HK-2 (cell line): ENCODE results near the gene CLDN3.

Experiments used
- DNase-seq: peaks from one replicate; pipeline ENCODE4 v3.0.0-alpha.2; 2018; ENCODE audit not compliant: unreplicated experiment

Gene CLDN3

GRCh38 chr7:73770860-73771670 is 995 bp upstream of the CLDN3 start:
- no peak for DNase-seq

DNA sequence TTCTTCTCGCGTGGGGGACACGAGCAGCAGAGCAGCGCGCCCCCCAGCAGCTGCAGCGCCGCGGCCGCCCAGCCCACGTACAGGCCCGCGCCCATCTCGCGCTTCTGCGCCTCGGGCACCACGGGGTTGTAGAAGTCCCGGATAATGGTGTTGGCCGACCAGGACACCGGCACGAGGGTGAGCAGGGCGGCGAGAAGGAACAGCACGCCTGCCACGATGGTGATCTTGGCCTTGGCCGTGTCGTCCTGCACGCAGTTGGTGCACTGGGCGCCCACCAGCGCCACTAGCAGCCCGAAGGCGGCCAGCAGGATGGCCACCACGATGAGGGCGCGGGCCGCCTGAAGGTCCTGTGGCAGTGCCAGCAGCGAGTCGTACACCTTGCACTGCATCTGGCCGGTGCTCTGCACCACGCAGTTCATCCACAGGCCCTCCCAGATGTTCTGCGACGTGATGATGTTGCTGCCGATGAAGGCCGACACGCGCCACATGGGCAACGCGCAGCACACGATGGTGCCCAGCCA is 529 bp downstream of the CLDN3 start:
- no peak for DNase-seq

- DNase-seq, result no peak
These were observed 1.2 kb downstream of the CLDN3 start for GRCh38 chr7:73768641-73769480.

DNA sequence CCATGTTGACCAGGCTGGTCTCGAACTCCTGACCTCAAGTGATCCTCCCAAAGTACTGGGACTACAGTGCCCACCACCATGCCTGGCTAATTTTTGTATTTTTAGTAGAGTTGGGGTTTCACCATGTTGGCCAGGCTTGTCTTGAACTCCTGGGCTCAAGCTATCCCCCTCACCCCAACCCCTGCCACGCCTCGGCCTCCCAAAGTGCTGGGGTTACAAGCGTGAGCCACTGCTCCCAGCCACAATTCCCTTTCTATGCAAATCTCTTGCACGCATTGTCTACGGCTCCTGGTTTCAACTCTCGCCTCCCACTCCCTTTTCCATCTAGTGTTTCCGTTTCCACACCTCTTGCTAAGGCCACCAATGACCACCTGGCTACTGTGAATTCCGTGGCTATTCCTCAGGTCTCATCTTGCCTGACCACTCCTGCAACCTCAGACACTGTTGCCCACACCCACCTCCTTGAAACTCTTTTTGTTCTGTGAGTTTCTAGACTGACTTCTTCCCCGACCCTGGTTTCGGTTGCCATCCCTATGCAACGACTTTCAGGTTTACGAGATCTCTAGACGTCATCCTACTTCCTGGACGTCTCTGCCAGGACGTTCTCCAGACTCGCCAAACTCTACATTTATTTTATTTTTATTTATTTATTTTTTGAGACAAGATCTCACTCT is 3.4 kb downstream of the CLDN3 start:
- DNase-seq, result no peak

DNA sequence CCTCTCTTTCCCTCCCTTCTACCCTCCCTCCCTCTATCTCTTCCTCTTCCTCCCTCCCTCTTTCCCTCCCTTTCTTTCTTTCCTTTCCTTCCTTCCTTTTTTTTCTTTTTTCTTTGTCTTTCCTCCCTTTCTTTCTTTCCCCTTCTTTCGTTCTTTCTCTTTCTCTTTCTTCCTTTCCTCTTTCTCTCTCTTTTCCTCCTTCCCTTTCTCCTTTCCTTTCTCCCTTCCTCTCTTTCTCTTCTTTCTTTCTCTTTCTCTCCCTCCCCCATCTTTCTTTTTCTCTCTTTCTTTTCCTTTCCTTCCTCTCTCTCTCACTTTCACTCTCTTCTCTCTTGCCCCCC is 7.4 kb downstream of the CLDN3 start:
- DNase-seq, result no peak

DNA sequence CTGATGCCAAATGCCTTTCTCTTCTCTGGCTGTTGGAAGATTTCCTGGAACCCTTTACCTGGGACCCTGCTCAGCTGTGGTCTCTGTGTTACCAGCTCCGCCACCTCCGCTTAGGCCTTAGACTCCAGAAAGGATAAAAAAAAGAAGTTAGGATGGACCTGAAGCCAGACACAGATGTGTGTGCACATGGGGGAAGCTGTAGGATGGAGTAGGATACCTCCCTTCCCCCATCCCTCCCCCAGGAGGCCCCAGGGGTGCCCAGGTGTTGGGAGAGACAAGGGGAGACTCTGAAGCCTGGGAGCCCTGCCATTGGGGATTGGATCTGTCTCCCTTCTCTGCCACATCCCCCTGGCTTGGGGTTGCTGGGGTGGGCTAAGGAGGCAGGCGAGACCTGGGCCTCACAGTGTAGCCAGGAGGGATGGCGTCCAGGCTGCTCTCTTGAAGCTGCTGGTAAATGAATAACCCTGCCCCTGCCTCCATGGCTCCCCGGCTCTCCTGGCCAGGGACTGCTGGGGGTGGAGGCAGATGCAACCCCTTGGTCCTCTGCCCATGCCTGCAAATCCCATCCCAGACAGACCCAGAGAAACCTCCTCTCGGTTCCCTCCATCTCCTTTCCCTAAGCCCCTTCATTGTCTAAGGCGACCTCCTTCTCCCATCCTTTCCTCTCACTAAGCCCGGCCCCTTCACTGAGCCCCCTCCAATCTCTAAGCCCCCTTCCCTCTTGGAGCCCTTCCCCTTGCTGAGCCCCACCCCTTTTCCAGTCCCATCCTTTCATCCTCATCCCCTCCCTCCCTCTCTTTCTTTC is 8.0 kb downstream of the CLDN3 start:
- DNase-seq, result no peak

DNA sequence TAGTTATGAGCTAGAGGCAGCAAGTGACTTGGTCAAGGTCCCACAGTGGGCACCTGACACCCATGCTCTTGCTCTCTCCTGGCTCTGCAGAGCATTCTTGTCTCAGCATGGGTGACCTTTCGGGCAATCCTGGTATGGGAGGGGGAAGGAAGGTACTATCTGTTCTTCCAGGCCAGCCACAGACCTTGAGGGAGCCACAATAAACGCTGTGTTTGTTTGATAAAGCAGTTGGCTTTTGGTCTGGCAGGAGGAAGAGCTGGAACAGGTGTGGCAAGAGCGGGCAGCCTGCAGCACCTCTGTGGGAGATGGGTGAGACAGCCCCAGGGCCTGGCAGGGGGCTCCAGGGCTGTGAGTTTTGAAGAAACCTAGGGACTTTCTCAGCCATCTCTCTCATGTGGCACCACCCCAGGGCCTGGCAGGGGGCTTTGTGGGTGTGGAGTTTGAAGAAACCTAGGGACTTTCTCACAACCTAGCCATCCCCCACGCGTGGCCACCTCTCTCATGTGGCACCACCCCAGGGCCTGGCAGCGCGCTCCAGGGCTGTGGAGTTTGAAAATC is 11.4 kb downstream of the CLDN3 start:
- no peak for DNase-seq

DNA sequence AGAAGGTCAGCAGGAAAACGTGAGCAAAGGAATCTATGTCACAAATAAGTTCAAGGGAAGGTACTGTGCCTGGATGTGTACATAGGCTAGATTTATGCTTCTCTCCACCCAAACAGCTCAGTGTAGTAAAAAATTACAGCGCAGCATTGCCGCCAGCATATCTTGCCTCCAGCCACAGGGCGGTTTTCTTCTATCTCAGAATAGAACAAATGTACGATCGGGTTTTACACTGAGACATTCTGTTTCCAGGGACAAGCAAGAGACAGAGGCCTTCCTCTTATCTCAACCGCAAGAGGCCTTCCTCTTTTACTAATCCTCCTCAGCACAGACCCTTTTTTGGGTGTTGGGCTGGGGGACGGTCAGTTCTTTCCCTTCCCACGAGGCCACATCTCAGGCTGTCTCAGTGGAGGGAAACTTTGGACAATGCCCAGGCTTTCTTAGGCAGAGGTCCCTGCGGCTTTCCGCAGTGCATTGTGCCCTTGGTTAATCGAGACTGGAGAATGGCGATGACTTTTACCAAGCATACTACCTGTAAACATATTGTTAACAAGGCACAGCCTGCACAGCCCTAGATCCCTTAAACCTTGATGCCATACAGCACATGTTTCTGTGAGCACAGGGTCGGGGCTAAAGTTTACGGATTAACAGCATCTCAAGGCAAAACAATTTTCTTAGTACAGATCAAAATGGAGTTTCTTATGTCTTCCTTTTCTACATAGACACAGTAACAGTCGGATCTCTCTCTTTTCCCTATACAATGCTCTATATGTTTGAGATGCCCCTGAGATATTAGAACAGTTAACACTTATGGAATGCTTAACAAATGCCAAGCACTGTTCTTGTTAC is 19.9 kb downstream of the CLDN3 start:
- DNase-seq, result no peak

- no peak for DNase-seq
These were observed 23.7 kb downstream of the CLDN3 start for GRCh38 chr7:73746378-73746777.

- DNase-seq, result peak; percentile 72
These were observed 27.1 kb downstream of the CLDN3 start for GRCh38 chr7:73742753-73743641.

DNA sequence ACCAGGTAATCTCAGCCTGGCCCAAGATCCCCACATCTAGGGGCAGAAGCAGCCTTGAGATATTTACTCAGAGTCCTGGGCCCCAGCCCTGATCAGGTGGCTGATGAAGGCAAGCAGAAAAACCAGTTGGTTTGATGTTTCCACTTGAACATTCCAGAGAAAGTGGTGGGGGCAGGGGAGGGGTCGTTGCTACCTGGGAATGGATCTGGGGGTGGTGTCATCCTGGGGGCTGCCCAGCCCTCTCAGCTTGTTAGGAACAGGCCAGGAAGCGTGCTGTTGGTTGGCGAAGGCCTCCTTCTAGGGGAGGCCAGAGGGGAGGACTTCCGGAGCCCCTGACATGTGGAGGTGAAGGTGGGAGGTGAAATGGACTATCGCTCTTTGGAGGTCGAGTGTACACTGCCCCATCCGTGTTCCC is 27.7 kb downstream of the CLDN3 start:
- DNase-seq, result no peak

- DNase-seq, result no peak
These were observed 28.5 kb downstream of the CLDN3 start for GRCh38 chr7:73741600-73741999.

- no peak for DNase-seq
These were observed 29.3 kb downstream of the CLDN3 start for GRCh38 chr7:73740771-73741170.

DNA sequence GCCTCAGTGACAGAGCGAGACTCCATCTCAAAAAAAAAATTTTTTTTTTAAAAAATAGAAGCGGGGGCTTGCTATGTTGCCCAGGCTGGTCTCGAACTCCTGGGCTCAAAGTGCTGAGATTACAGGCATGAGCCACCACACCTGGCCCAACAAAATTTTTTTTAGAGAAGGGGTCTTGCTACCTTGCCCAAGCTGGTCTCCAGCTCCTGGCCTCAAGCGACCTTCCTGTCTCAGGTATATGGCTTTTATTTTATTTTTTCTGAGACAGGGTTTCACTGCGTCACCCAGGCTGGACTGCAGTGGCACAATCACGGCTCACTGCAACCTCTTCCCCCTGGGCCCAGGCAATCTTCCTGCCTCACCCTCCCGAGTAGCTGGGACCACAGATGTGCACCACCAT is 29.9 kb downstream of the CLDN3 start:
- no peak for DNase-seq

- no peak for DNase-seq
These were observed 30.7 kb downstream of the CLDN3 start for GRCh38 chr7:73739387-73739767.

- DNase-seq, result peak; percentile 99
These were observed 31.3 kb downstream of the CLDN3 start, which contains the start of gene ABHD11 for GRCh38 chr7:73738612-73739386. ABHD11 (minus strand) TSS chr7:73738802; CDS start chr7:73738770, 32 bp downstream.

DNA sequence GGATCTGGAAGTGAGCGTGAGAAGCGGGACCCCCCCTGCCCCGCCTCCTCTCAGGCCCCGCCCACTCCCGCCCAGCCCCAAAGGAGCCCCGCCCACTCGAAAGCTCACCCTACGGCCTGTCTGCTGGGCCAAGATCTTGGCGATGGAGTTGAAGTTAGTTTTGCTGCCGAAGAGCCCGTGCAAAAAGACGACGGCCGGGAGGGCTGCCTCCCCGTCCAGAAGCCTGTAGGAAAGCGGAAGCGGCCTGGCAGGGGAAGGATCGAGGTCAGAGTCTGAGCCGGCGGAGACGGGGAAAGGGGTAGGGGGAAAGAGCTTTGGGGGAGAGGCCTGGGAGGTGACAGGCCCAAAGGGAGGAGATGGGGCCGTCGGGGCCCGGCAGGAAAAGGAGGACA is 31.9 kb downstream of the CLDN3 start:
- DNase-seq, result peak; percentile 67

- no peak for DNase-seq
These were observed 32.4 kb downstream of the CLDN3 start for GRCh38 chr7:73737491-73738219.
